HEK293 (cell line): Measurements from ENCODE around the gene ATG2A.

Experiments
- CTCF ChIA-PET: fragments of 350-600 bp; formaldehyde crosslinking; extraction: SDS; loops from one replicate; lab custom pipeline; 2021; ENCODE audit warnings: antibody characterized with exemption; lab: Yijun Ruan, JAX
- POLR2A ChIA-PET: fragments of 300-600 bp; formaldehyde crosslinking; extraction: SDS; loops from one replicate; lab custom pipeline; 2020; ENCODE audit warnings: antibody characterized with exemption, inconsistent platforms; lab: Yijun Ruan, JAX
- H3K27ac ChIP-seq: fragments of 200-500 bp; sonication (Bioruptor generic); 2 replicates; pipeline ENCODE4 v1.5.1; 2014; ENCODE audit warnings: low read depth, low read length, control low read depth, inconsistent platforms; ENCODE audit errors: extremely low read depth
- H3K36me3 ChIP-seq, 2 experiments: fragments of 200-500 bp in 1 of 2; sonication (Bioruptor generic) in 1 of 2; 1 replicate in 1 of 2; 2 replicates in 1 of 2; pipeline ENCODE4 v1.5.1; 2014 to 2017; ENCODE audit warnings: inconsistent platforms in 2 of 2, low read length in 2 of 2; ENCODE audit not compliant: control insufficient read depth in 2 of 2, insufficient read depth in 1 of 2
- H3K4me1 ChIP-seq: fragments of 200-500 bp; sonication (Bioruptor generic); 2 replicates; pipeline ENCODE4 v1.5.1; 2014; ENCODE audit warnings: mild to moderate bottlenecking, low read length, inconsistent platforms; ENCODE audit not compliant: control insufficient read depth, insufficient read depth
- H3K4me3 ChIP-seq: 2 replicates; pipeline ENCODE4 v1.5.1; 2011; ENCODE audit warnings: low read depth, mild to moderate bottlenecking, control low read depth, low read length, moderate library complexity
- H3K9me3 ChIP-seq: fragments of 200-500 bp; sonication (Bioruptor generic); 2 replicates; pipeline ENCODE4 v1.5.1; 2014; ENCODE audit warnings: low read depth, low read length, inconsistent platforms; ENCODE audit not compliant: control insufficient read depth, insufficient read depth
- HOXC10 ChIP-seq: sonication (generic); formaldehyde crosslinking; IDR thresholded peaks from 2 replicates; pipeline ENCODE4 v1.8.1; 2023; ENCODE audit warnings: mild to moderate bottlenecking, missing genetic modification reagents
- IKZF3 ChIP-seq: fragments of 450-650 bp; IDR thresholded peaks from 2 replicates; pipeline ENCODE4 v1.5.0; 2018; ENCODE audit warnings: missing biosample characterization, mild to moderate bottlenecking, missing genetic modification characterization, moderate library complexity
- MEIS1 ChIP-seq: sonication (generic); formaldehyde crosslinking; IDR thresholded peaks from 2 replicates; pipeline ENCODE4 v1.8.1; 2022; ENCODE audit warnings: missing genetic modification reagents, mild to moderate bottlenecking, borderline replicate concordance
- RBAK ChIP-seq: fragments of 450-650 bp; formaldehyde crosslinking; IDR thresholded peaks from 2 replicates; pipeline ENCODE4 v1.5.1; 2016; ENCODE audit warnings: missing biosample characterization, missing genetic modification characterization
- REPIN1 ChIP-seq: fragments of 450-650 bp; formaldehyde crosslinking; IDR thresholded peaks from 2 replicates; pipeline ENCODE4 v1.5.1; 2017; ENCODE audit warnings: missing biosample characterization, missing genetic modification characterization, low read depth
- SP2 ChIP-seq: fragments of 450-650 bp; formaldehyde crosslinking; IDR thresholded peaks from 2 replicates; pipeline ENCODE4 v1.5.1; 2016; ENCODE audit warnings: missing biosample characterization, missing genetic modification characterization
- YY1 ChIP-seq: fragments of 450-650 bp; formaldehyde crosslinking; IDR thresholded peaks from 2 replicates; pipeline ENCODE4 v1.5.1; 2018; ENCODE audit warnings: missing biosample characterization, missing genetic modification characterization
- YY2 ChIP-seq: fragments of 450-650 bp; formaldehyde crosslinking; IDR thresholded peaks from 2 replicates; pipeline ENCODE4 v1.5.1; 2016; ENCODE audit warnings: missing biosample characterization, missing genetic modification characterization
- ZBTB17 ChIP-seq: fragments of 450-650 bp; formaldehyde crosslinking; IDR thresholded peaks from 2 replicates; pipeline ENCODE4 v1.5.1; 2016; ENCODE audit warnings: missing biosample characterization, missing genetic modification characterization
- ZBTB20 ChIP-seq: fragments of 450-650 bp; formaldehyde crosslinking; IDR thresholded peaks from 2 replicates; pipeline ENCODE4 v1.5.1; 2016; ENCODE audit warnings: missing biosample characterization, missing genetic modification characterization
- ZFP37 ChIP-seq: fragments of 450-650 bp; formaldehyde crosslinking; IDR thresholded peaks from 2 replicates; pipeline ENCODE4 v1.5.1; 2016; ENCODE audit warnings: missing biosample characterization, missing genetic modification characterization
- ZNF24 ChIP-seq: fragments of 450-650 bp; formaldehyde crosslinking; IDR thresholded peaks from 2 replicates; pipeline ENCODE4 v1.5.1; 2016; ENCODE audit warnings: missing biosample characterization, missing genetic modification characterization
- ZNF324 ChIP-seq: fragments of 450-650 bp; formaldehyde crosslinking; IDR thresholded peaks from 2 replicates; pipeline ENCODE4 v1.5.1; 2016; ENCODE audit warnings: missing biosample characterization, missing genetic modification characterization
- ZNF341 ChIP-seq: fragments of 450-650 bp; formaldehyde crosslinking; IDR thresholded peaks from 2 replicates; pipeline ENCODE4; 2016; ENCODE audit warnings: low read depth, missing biosample characterization, missing genetic modification characterization
- ZNF391 ChIP-seq: fragments of 450-650 bp; formaldehyde crosslinking; IDR thresholded peaks from 2 replicates; pipeline ENCODE4 v1.5.1; 2016; ENCODE audit warnings: low read depth, missing biosample characterization, missing genetic modification characterization, borderline replicate concordance
- ZNF560 ChIP-seq: fragments of 450-650 bp; formaldehyde crosslinking; IDR thresholded peaks from 2 replicates; pipeline ENCODE4 v1.5.1; 2017; ENCODE audit warnings: missing biosample characterization, missing genetic modification characterization, borderline replicate concordance
- ZNF561 ChIP-seq: fragments of 450-650 bp; IDR thresholded peaks from 2 replicates; pipeline ENCODE4 v1.5.1; 2018; ENCODE audit warnings: missing biosample characterization, missing genetic modification characterization, borderline replicate concordance
- ZNF76 ChIP-seq: fragments of 450-650 bp; formaldehyde crosslinking; IDR thresholded peaks from 2 replicates; pipeline ENCODE4; 2016; ENCODE audit warnings: low read depth, missing biosample characterization, missing genetic modification characterization, borderline replicate concordance
- ZNF777 ChIP-seq: fragments of 450-650 bp; formaldehyde crosslinking; IDR thresholded peaks from 2 replicates; pipeline ENCODE4 v1.5.1; 2017; ENCODE audit warnings: missing biosample characterization, missing genetic modification characterization, borderline replicate concordance
- TF ChIP-seq, protein P1 (sequence below): fragments of 450-650 bp; formaldehyde crosslinking; IDR thresholded peaks from 2 replicates; pipeline ENCODE4 v1.5.1; 2016; ENCODE audit warnings: missing biosample characterization, missing genetic modification characterization
- TF ChIP-seq, protein P2 (sequence below): fragments of 450-650 bp; formaldehyde crosslinking; IDR thresholded peaks from 2 replicates; pipeline ENCODE4 v1.5.1; 2016; ENCODE audit warnings: missing biosample characterization, missing genetic modification characterization
- TF ChIP-seq, protein P3 (sequence below): fragments of 450-650 bp; IDR thresholded peaks from 2 replicates; pipeline ENCODE4 v1.5.1; 2018; ENCODE audit warnings: missing biosample characterization, mild to moderate bottlenecking, missing genetic modification characterization
- TF ChIP-seq, protein P4 (sequence below): fragments of 450-650 bp; formaldehyde crosslinking; IDR thresholded peaks from 2 replicates; pipeline ENCODE4 v1.5.1; 2017; ENCODE audit warnings: missing biosample characterization, missing genetic modification characterization

The ATG2A gene

DNA sequence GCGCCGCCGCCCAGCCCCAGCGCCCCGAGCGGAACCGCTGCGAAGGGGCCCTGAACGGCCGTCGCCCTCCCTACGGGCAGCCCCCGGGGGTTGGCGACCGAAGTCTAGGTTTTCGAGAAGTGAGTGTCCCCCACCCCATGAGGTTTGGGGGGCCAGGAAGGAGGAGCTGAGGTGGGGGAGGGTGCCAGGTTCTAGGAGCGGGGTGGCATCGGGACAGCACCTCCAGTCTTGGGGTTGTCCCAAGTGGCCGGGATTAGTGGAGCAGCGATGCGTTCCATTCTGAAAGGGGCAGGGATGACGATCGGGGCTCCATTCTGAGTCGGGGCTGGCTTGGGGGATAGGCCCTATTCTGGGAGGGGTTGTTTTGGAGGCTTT lies 7.9 kb upstream of the ATG2A start:
- POLR2A ChIA-PET: interaction anchor here (1.0 to 2.0 kb wide), 5 partner anchors 9 to 146 kb away, joined by 3 to 8 read pairs (median 4); partner anchors contain the start of genes BATF2, GPHA2 and SF1
- no peaks in the 10 kb centered on the region for H3K9me3 ChIP-seq
- TF ChIP-seq ZFP37 (tag by site-specific recombination) (no peak), HOXC10 (CRISPR knock-in tag) (no peak), REPIN1 (no peak), IKZF3 (tag by site-specific recombination) (no peak), ZNF76 (tag by site-specific recombination) (no peak), YY1 (tag by site-specific recombination) (no peak), MEIS1 (CRISPR knock-in tag) (no peak), ZBTB17 (tag by site-specific recombination) (no peak), ZNF341 (tag by site-specific recombination) (no peak), ZNF391 (tag by site-specific recombination) (no peak), ZBTB20 (tag by site-specific recombination) (peak; percentile 43), ZNF24 (no peak), ZNF561 (tag by site-specific recombination) (0 out of 2 replicates have a peak, but pooled peaks have one; percentile 2), SP2 (tag by site-specific recombination) (peak; percentile 10; the same call in 1 of the 2 replicates)
- TF ChIP-seq, protein P1, sequence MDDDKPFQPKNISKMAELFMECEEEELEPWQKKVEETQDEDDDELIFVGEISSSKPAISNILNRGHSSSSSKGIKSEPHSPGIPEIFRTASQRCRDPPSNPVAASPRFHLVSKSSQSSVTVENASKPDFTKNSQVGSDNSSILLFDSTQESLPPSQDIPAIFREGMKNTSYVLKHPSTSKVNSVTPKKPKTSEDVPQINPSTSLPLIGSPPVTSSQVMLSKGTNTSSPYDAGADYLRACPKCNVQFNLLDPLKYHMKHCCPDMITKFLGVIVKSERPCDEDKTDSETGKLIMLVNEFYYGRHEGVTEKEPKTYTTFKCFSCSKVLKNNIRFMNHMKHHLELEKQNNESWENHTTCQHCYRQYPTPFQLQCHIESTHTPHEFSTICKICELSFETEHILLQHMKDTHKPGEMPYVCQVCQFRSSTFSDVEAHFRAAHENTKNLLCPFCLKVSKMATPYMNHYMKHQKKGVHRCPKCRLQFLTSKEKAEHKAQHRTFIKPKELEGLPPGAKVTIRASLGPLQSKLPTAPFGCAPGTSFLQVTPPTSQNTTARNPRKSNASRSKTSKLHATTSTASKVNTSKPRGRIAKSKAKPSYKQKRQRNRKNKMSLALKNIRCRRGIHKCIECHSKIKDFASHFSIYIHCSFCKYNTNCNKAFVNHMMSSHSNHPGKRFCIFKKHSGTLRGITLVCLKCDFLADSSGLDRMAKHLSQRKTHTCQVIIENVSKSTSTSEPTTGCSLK (tag by site-specific recombination): no peak
- H3K4me3 ChIP-seq: peak overlapping the region; percentile 67
- H3K36me3 ChIP-seq: peaks cover 0 to 25% of the 10 kb centered on the region in 2 experiments; a peak in 1 of 3 replicates
- CTCF ChIA-PET: interaction anchor here (0.6 to 1.1 kb wide), 2 partner anchors 10 to 138 kb away, joined by 3 read pairs; no protein-coding TSS in a partner anchor
- peak overlapping the region; percentile 62; the same call in 1 of the 2 replicates for H3K27ac ChIP-seq
- H3K4me1 ChIP-seq: no peaks in the 10 kb centered on the region

DNA sequence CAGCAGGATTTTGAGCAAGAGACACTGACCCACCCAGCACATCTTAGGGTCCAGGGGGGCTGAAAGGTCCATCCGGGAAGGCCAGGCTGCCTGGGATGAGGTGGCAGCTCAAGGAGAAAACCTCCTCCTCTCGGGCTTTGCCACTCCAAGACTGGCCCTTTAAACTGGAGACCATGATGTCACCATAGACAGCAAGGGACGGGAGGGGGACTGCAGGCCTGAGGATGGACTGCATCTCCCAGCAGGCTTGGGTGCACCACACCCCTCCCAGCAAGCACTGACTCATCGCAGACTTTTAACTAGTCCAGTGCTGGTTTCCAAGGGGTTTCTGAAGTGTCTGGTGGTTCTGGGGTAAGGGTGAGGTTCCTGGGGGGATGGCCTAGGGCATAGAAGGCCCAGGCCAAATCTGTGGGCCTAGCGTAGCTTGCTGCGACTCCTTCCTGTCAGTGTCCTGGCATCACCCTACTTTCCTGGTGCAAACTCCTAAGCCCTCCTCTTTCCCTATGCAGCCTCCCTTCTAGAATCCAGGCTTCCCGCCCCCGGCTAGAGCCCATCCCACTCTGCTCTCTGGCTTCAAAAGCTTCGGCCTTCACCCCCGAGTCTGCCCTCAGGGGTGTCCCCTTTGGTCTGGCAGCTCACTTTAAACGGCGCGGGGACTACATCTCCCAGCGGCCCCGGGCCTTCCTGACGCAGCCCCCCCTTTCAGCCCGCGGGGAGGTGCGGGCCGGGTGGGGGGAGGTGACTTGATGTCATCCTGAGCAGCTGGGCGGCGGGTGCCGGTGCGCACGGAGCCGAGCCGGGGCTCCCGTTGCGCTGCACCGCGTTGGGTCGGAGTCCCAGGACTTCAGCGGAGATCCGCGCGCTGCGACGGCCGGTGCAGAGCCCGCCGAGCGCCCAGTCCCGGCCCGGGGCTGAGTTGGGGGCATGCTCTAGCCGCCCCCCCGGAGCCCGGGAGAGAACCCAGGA lies 7.2 kb upstream of the ATG2A start, which contains the start of gene PPP2R5B:
Gene PPP2R5B (plus strand): TSS at position 746 of the 966 bp plus-strand sequence. CDS start 1,046 bp downstream, outside the sequence.
- no peaks in the 10 kb centered on the region for H3K9me3 ChIP-seq
- ChIA-PET CTCF (interaction anchor here (0.7 to 1.1 kb wide), 2 partner anchors 138 to 248 kb away, joined by 3 read pairs; no protein-coding TSS in a partner anchor), POLR2A (interaction anchor here (1.0 to 2.0 kb wide), 7 partner anchors 9 to 146 kb away, joined by 3 to 8 read pairs (median 4); partner anchors contain the start of genes ARL2, BATF2 and SF1)
- H3K4me1 ChIP-seq: no peaks in the 10 kb centered on the region
- peak within 1 kb of the TSS; percentile 67 for H3K4me3 ChIP-seq
- H3K27ac ChIP-seq: peak within 1 kb of the TSS; percentile 62
- peaks cover 0 to 18% of the 10 kb centered on the region in 2 experiments; a peak in 1 of 3 replicates for H3K36me3 ChIP-seq
- TF ChIP-seq ZNF560 (tag by site-specific recombination) (no peak), ZNF324 (tag by site-specific recombination) (peak; percentile 80; the same call in 1 of the 2 replicates), RBAK (no peak), ZNF777 (tag by site-specific recombination) (no peak), YY1 (tag by site-specific recombination) (0 out of 2 replicates have a peak, but pooled peaks have one; percentile 12), YY2 (tag by site-specific recombination) (no peak)
- TF ChIP-seq, protein P2, sequence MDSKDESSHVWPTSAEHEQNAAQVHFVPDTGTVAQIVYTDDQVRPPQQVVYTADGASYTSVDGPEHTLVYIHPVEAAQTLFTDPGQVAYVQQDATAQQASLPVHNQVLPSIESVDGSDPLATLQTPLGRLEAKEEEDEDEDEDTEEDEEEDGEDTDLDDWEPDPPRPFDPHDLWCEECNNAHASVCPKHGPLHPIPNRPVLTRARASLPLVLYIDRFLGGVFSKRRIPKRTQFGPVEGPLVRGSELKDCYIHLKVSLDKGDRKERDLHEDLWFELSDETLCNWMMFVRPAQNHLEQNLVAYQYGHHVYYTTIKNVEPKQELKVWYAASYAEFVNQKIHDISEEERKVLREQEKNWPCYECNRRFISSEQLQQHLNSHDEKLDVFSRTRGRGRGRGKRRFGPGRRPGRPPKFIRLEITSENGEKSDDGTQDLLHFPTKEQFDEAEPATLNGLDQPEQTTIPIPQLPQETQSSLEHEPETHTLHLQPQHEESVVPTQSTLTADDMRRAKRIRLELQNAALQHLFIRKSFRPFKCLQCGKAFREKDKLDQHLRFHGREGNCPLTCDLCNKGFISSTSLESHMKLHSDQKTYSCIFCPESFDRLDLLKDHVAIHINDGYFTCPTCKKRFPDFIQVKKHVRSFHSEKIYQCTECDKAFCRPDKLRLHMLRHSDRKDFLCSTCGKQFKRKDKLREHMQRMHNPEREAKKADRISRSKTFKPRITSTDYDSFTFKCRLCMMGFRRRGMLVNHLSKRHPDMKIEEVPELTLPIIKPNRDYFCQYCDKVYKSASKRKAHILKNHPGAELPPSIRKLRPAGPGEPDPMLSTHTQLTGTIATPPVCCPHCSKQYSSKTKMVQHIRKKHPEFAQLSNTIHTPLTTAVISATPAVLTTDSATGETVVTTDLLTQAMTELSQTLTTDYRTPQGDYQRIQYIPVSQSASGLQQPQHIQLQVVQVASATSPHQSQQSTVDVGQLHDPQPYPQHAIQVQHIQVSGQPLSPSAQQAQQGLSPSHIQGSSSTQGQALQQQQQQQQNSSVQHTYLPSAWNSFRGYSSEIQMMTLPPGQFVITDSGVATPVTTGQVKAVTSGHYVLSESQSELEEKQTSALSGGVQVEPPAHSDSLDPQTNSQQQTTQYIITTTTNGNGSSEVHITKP (tag by site-specific recombination): peak; percentile 92
- TF ChIP-seq, protein P3, sequence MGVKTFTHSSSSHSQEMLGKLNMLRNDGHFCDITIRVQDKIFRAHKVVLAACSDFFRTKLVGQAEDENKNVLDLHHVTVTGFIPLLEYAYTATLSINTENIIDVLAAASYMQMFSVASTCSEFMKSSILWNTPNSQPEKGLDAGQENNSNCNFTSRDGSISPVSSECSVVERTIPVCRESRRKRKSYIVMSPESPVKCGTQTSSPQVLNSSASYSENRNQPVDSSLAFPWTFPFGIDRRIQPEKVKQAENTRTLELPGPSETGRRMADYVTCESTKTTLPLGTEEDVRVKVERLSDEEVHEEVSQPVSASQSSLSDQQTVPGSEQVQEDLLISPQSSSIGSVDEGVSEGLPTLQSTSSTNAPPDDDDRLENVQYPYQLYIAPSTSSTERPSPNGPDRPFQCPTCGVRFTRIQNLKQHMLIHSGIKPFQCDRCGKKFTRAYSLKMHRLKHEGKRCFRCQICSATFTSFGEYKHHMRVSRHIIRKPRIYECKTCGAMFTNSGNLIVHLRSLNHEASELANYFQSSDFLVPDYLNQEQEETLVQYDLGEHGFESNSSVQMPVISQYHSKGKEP (tag by site-specific recombination): peak; percentile 10; the same call in 1 of the 2 replicates
- TF ChIP-seq, protein P4, sequence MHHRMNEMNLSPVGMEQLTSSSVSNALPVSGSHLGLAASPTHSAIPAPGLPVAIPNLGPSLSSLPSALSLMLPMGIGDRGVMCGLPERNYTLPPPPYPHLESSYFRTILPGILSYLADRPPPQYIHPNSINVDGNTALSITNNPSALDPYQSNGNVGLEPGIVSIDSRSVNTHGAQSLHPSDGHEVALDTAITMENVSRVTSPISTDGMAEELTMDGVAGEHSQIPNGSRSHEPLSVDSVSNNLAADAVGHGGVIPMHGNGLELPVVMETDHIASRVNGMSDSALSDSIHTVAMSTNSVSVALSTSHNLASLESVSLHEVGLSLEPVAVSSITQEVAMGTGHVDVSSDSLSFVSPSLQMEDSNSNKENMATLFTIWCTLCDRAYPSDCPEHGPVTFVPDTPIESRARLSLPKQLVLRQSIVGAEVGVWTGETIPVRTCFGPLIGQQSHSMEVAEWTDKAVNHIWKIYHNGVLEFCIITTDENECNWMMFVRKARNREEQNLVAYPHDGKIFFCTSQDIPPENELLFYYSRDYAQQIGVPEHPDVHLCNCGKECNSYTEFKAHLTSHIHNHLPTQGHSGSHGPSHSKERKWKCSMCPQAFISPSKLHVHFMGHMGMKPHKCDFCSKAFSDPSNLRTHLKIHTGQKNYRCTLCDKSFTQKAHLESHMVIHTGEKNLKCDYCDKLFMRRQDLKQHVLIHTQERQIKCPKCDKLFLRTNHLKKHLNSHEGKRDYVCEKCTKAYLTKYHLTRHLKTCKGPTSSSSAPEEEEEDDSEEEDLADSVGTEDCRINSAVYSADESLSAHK (tag by site-specific recombination): 0 out of 2 replicates have a peak, but pooled peaks have one; percentile 50
